Heart left ventricle (tissue), 16 donors: ENCODE data around the gene DRC7. TPM values are rescaled to one million over a fixed set of nuclear protein-coding genes. Genes with fewer than 3 reads are reported as not detected.
A peak's percentile ranks its signal among the peaks of the same experiment; 100 is the strongest.

Experiments
- ATAC-seq, 4 donors: fragments of 200-7000 bp; cut with Tn5 transposase; one replicate each; pipeline ENCODE4 v1.9.1; 2020 to 2022; ENCODE audit warnings: moderate library complexity in 4 of 4, mild to moderate bottlenecking in 3 of 4, moderate number of reproducible peaks in 1 of 4
- DNase-seq, 5 donors: peaks; one replicate each; pipeline ENCODE4 v3.0.0-alpha.2; 2020
- H3K27ac ChIP-seq, 12 donors: fragments of 200-600 bp; sonication (generic) in 4 of 12; one replicate each; pipeline versions ENCODE4 v1.5.0 to v1.8.0; 2016 to 2022; ENCODE audit warnings: mild to moderate bottlenecking in 2 of 12
- H3K27me3 ChIP-seq, 9 donors: fragments of 200-600 bp; sonication (generic) in 2 of 9; one replicate each; pipeline versions ENCODE4 v1.5.1 to v1.8.0; 2016 to 2022; ENCODE audit warnings: mild to moderate bottlenecking in 3 of 9
- H3K36me3 ChIP-seq, 9 donors: fragments of 200-600 bp; sonication (generic) in 2 of 9; one replicate each; pipeline versions ENCODE4 v1.5.0 to v1.8.0; 2018 to 2022; ENCODE audit warnings: mild to moderate bottlenecking in 2 of 9
- H3K4me1 ChIP-seq, 12 donors: fragments of 200-600 bp; sonication (generic) in 4 of 12; one replicate each; pipeline versions ENCODE4 v1.5.0 to v1.8.0; 2016 to 2022; ENCODE audit warnings: mild to moderate bottlenecking in 3 of 12
- H3K4me3 ChIP-seq, 12 donors: fragments of 200-600 bp; sonication (generic) in 4 of 12; one replicate each; pipeline versions ENCODE4 v1.5.0 to v1.8.0; 2017 to 2022; ENCODE audit warnings: mild to moderate bottlenecking in 9 of 12, moderate library complexity in 4 of 12
- H3K9me3 ChIP-seq, 12 donors: fragments of 200-600 bp; sonication (generic) in 4 of 12; one replicate each; pipeline versions ENCODE4 v1.5.0 to v1.8.0; 2016 to 2022; ENCODE audit warnings: mild to moderate bottlenecking in 1 of 12
- POLR2A ChIP-seq, 2 donors: fragments of 450-650 bp; IDR thresholded peaks; one replicate each; pipeline ENCODE4 v1.6.1; 2017; ENCODE audit warnings: antibody characterized with exemption in 2 of 2, mild to moderate bottlenecking in 2 of 2, moderate library complexity in 2 of 2
- WGBS, 4 donors: extraction: QIAGEN DNeasy Blood & Tissue Kit in 2 of 4; methylation state at CpG; one replicate each; pipeline versions ENCODE4 v1.1.5 to v1.1.7; 2013 to 2018; 5-methylcytosine and 5-hydroxymethylcytosine counted together
- intact Hi-C, 10 donors: fragments of 100-400 bp; cut with DNase I; formaldehyde crosslinking; loops; one replicate each; pipeline versions ENCODE4 v1.11.1 to v1.14.2; 2022
- polyA plus RNA-seq, 2 donors: library from polyadenylated mRNA; stranded (reverse); fragments of 200-250 nt; gene quantifications; one replicate each; pipeline ENCODE4 v1.2.3, GENCODE V29; 2013
- total RNA-seq, 9 donors: library from RNA; depleted of rRNA in 2 of 9; stranded (reverse); fragments of >200 nt in 2 of 9; fragmentation: NEBNext Ultra II Directional in 3 of 9; extraction: Animal tissue kit (Norgen Biotek cat#: 25700) in 3 of 9; gene quantifications; one replicate each; pipeline versions ENCODE4 v1.1.0 to v1.2.4, GENCODE V29; 2016 to 2023
- TF ChIP-seq, protein P1 (sequence below), 12 donors: fragments of 200-600 bp; sonication (generic) in 4 of 12; IDR thresholded peaks; one replicate each; pipeline versions ENCODE4 v1.5.0 to v1.8.0; 2018 to 2022; ENCODE audit warnings: antibody characterized with exemption in 12 of 12, mild to moderate bottlenecking in 5 of 12
- donor health status: ischemic (EF 13 %, LVEDD 7.1; RV severe dilation, severe dysfunction).
- donor health status: healthy with polysubstance abuse.
- donor health status: DM: no; HTN: yes; CAD: no.
- donor health status: DM: no; HTN: no; CAD: no.
- donor health status: ischemic (EF 25% LVEDD 6.9; RV normal size, moderate dysfunction).
- donor health status: ischemic (EF 25% LVEDD 5.7; RV mildly dilated, moderate dysfunction).
- donor health status: healthy.
- donor health status: DM: yes; HTN: yes; CAD: no.
- donor health status: ischemic (EF 35%, LVEDD 5.7; RV mildly dilated, moderate dysfunction).
- donor health status: nonischemic (EF 11% LVEDD 7.7; RV severe dilation, severe dysfunction).
- donor health status: DM: yes; HTN: yes; CAD: no.
- donor health status: PGD.
- donor health status: ischemic (EF 29% LVEDD 5.4; RV normal size, mild dysfunction).
- donor health status: nonischemic (EF 23%, LVEDD 6.1; RV moderate dilation, normal function).

DRC7 gene
- total and polyA plus RNA-seq, 11 donors: 0.29 TPM; not detected in 10

DNA sequence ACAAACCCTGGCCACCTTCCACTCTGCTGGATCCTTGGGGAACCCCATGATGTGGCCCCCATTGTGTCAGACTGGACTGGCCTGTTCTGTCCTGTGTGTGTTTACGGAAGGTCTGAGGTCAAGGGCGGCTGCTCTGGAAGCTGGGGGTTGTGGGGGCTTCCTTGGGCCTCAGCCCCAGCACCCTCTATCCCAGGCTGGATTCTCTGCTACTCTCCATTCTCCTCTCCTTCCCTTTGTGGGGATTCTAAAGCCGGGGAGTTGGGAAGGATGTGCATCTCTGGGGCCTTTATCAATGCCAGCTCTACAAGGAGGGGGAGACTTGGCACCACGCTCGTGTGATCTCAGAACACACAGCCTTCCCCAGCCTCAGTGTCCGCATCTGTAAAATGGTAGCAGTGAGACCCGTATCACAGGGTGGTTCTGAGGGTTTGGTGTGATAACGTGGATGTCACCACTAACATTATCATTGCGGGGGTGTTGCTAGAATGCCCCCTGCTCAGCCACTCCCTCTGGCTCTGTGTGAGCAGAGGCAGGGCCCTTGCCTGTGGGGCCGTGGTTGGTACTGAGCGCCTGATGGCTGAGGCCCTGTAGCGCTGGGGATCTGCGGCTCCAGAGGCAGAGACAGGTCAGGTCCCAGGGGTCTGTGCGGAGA lies 48.1 kb upstream of the DRC7 start:
- ATAC-seq (peak; percentile 21 to 61 (median 46)), DNase-seq (no peak)
- Histone ChIP-seq H3K4me3 (peak overlapping the region in 1 of 12 donors; percentile 20), H3K27me3 (no peaks in the 10 kb centered on the region), H3K9me3 (no peaks in the 10 kb centered on the region), H3K36me3 (peaks cover 0 to 14% (median 6%) of the 10 kb centered on the region in 9 donors), H3K27ac (peak overlapping the region; percentile 71 to 93 (median 86)), H3K4me1 (peaks cover 0 to 57% (median 31%) of the 10 kb centered on the region in 12 donors)
- intact Hi-C loops: loop anchor here in 6 of 10 donors (5.0 kb wide), 4 partner anchors 39 to 76 kb away; no protein-coding TSS in a partner anchor
- 45 to 61% (median 56%) methylated on average over 12 to 14 of the region's 14 CpGs for WGBS, 4 donors
- TF ChIP-seq POLR2A (IDR thresholded peaks at IDR 0.05): no peak
- TF ChIP-seq, protein P1, sequence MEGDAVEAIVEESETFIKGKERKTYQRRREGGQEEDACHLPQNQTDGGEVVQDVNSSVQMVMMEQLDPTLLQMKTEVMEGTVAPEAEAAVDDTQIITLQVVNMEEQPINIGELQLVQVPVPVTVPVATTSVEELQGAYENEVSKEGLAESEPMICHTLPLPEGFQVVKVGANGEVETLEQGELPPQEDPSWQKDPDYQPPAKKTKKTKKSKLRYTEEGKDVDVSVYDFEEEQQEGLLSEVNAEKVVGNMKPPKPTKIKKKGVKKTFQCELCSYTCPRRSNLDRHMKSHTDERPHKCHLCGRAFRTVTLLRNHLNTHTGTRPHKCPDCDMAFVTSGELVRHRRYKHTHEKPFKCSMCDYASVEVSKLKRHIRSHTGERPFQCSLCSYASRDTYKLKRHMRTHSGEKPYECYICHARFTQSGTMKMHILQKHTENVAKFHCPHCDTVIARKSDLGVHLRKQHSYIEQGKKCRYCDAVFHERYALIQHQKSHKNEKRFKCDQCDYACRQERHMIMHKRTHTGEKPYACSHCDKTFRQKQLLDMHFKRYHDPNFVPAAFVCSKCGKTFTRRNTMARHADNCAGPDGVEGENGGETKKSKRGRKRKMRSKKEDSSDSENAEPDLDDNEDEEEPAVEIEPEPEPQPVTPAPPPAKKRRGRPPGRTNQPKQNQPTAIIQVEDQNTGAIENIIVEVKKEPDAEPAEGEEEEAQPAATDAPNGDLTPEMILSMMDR (IDR thresholded peaks at IDR 0.05): no peak

DNA sequence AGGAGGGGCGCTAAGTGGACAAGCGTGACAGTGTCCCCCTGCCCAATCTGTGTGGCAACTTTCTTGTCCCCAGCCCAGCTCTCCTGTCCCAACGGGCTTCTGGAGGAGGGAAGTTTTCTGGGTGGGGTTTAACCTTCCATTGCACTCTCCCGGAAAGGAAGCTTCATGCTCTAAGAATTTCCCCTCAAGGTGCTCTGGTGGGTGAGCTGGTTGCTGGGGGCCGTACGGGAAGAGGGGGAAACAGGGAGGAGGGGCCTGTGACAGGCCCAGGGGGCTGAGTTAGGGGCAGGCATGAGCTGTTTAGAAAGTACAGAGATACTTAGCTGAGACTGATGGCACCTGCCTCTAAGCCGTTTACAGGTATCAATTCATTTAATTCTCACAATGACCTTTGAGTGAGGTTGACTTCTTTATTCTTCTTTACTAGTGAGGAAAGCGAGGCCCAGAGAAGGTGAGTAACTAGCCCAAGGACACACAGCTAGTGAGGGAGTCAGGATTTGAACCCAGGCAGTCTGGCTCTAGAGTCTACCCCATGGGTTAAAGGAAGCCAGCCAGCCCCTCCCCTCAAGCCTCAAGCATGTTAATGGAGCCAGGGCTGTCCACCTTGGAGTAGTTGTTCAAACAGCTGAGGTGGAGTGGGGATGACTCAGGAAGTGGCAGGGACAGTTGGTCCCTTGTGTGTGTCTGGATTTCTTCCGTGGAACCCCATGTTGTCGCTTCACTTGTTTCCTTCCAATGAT lies 47.3 kb upstream of the DRC7 start:
- no peaks in the 10 kb centered on the region for H3K27me3 ChIP-seq
- peaks cover 0 to 50% (median 31%) of the 10 kb centered on the region in 12 donors for H3K4me1 ChIP-seq
- DNase-seq: no peak
- TF ChIP-seq POLR2A (IDR thresholded peaks at IDR 0.05): no peak
- TF ChIP-seq, protein P1 (IDR thresholded peaks at IDR 0.05): no peak
- H3K9me3 ChIP-seq: no peaks in the 10 kb centered on the region
- peak overlapping the region; percentile 71 to 93 (median 86) for H3K27ac ChIP-seq
- WGBS, 4 donors: 50 to 56% (median 52%) methylated on average over 8 to 10 of the region's 10 CpGs
- peaks cover 0 to 21% (median 8%) of the 10 kb centered on the region in 9 donors for H3K36me3 ChIP-seq
- H3K4me3 ChIP-seq: peak overlapping the region in 1 of 12 donors; percentile 7
- intact Hi-C loops: loop anchor here in 6 of 10 donors (5.0 kb wide), 4 partner anchors 40 to 75 kb away; no protein-coding TSS in a partner anchor
- peak; percentile 8 to 62 (median 21) for ATAC-seq

DNA sequence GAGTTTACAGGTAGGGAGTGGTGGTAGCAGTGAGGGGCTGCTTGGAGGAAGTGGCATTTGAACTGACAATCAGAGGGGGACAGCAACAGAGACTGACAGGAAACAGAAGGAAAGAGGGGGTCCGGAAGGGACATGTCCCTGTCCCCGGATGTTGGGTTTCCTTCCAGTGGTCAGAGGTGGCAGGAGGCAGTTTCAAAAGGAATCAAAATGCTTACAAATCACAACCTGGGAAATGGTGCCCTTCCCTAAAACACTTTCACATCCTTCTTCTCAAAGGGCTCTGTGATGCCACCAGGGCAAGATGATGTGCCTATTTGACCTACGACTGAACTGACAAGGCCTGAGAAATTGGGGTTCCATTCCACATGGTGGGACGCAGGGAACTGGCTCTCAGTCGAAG lies 46.5 kb upstream of the DRC7 start:
- Histone ChIP-seq H3K36me3 (peaks cover 0 to 30% (median 8%) of the 10 kb centered on the region in 9 donors), H3K9me3 (no peaks in the 10 kb centered on the region), H3K27ac (peak overlapping the region; percentile 71 to 93 (median 86)), H3K27me3 (no peaks in the 10 kb centered on the region), H3K4me3 (peak overlapping the region in 1 of 12 donors; percentile 12), H3K4me1 (peaks cover 0 to 45% (median 26%) of the 10 kb centered on the region in 12 donors)
- 67 to 82% (median 75%) methylated on average over 5 of the region's 5 CpGs for WGBS, 4 donors
- TF ChIP-seq POLR2A (IDR thresholded peaks at IDR 0.05): no peak
- TF ChIP-seq, protein P1 (IDR thresholded peaks at IDR 0.05): no peak
- intact Hi-C loops: loop anchor here (2.0 to 5.0 kb wide), 9 partner anchors 19 to 74 kb away; partner anchors contain the start of gene ADGRG1 (in 1 of the 10)
- DNase-seq (no peak), ATAC-seq (no peak)
